ENCODE measurements around the gene TANC1. TPM values are rescaled to one million over a fixed set of nuclear protein-coding genes. Genes with fewer than 3 reads are reported as not detected.

The TANC1 gene
- total and polyA plus RNA-seq, 2 experiments from 2014 or later = 2.8 to 9.5 TPM

DNA sequence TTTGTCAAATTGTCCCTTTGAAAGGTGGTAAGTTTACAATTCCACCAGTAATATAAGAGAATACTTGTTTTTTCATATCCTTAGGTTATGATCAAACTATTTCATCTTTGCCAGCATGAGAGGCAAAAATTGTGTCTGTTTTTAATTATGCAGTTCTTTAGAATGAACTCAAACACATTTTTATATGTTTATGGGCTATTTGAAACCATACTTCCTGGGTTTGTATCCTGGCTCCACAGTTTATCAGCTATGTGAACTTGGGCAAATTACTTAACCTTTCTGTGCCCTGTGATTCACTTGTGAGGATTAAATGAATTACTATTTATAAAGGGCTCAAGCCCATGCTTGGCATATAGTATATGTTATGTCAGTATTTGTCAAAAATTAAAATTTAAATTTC is 109.4 kb downstream of the TANC1 start:
- Histone ChIP-seq H3K4me1 (ENCODE audit: insufficient read depth) (no peaks in the 10 kb centered on the region), H3F3A (replicated peaks; ENCODE audit: low read depth) (no peaks in the 10 kb centered on the region), H3K4me2 (no peak overlapping the region), H3K4me3 (no peak overlapping the region), H4K20me1 (replicated peaks; ENCODE audit: insufficient read depth) (0 out of 2 replicates have a peak, but pooled peaks cover 5% of the 10 kb centered on the region), H3K9me2 (ENCODE audit: insufficient read depth) (no peaks in the 10 kb centered on the region), H2AFZ (no peak overlapping the region), H3K27ac (ENCODE audit: low read depth) (no peak overlapping the region), H3K79me2 (replicated peaks; ENCODE audit: insufficient read depth) (no peaks in the 10 kb centered on the region), H3K27me3 (ENCODE audit: insufficient read depth) (no peaks in the 10 kb centered on the region), H3K36me3 (ENCODE audit: insufficient read depth) (no peaks in the 10 kb centered on the region)
- ATAC-seq (no peak), DNase-seq (ENCODE audit: low spot score) (no peak)
- Mint-ChIP-seq H3K36me3 (ENCODE audit: low read depth) (no peaks in the 10 kb centered on the region), H3K4me1 (peaks cover 3% of the 10 kb centered on the region; the same call in 2 of the 3 replicates), H3K27ac (no peak overlapping the region), H3K9me3 (no peaks in the 10 kb centered on the region), H3K4me3 (no peak overlapping the region), H3K27me3 (ENCODE audit: insufficient read depth, low read depth, poor library complexity) (no peaks in the 10 kb centered on the region)
- TF ChIP-seq EZH2 (IDR thresholded peaks at IDR 0.05; ENCODE audit: low read depth, unreplicated experiment) (no peak), JUNB (IDR thresholded peaks at IDR 0.05; ENCODE audit: unreplicated experiment) (no peak), STAT1 (IDR thresholded peaks at IDR 0.05; ENCODE audit: unreplicated experiment) (no peak), POLR2AphosphoS5 (IDR thresholded peaks at IDR 0.05; ENCODE audit: low read depth) (no peak)
- TF ChIP-seq, protein P1, sequence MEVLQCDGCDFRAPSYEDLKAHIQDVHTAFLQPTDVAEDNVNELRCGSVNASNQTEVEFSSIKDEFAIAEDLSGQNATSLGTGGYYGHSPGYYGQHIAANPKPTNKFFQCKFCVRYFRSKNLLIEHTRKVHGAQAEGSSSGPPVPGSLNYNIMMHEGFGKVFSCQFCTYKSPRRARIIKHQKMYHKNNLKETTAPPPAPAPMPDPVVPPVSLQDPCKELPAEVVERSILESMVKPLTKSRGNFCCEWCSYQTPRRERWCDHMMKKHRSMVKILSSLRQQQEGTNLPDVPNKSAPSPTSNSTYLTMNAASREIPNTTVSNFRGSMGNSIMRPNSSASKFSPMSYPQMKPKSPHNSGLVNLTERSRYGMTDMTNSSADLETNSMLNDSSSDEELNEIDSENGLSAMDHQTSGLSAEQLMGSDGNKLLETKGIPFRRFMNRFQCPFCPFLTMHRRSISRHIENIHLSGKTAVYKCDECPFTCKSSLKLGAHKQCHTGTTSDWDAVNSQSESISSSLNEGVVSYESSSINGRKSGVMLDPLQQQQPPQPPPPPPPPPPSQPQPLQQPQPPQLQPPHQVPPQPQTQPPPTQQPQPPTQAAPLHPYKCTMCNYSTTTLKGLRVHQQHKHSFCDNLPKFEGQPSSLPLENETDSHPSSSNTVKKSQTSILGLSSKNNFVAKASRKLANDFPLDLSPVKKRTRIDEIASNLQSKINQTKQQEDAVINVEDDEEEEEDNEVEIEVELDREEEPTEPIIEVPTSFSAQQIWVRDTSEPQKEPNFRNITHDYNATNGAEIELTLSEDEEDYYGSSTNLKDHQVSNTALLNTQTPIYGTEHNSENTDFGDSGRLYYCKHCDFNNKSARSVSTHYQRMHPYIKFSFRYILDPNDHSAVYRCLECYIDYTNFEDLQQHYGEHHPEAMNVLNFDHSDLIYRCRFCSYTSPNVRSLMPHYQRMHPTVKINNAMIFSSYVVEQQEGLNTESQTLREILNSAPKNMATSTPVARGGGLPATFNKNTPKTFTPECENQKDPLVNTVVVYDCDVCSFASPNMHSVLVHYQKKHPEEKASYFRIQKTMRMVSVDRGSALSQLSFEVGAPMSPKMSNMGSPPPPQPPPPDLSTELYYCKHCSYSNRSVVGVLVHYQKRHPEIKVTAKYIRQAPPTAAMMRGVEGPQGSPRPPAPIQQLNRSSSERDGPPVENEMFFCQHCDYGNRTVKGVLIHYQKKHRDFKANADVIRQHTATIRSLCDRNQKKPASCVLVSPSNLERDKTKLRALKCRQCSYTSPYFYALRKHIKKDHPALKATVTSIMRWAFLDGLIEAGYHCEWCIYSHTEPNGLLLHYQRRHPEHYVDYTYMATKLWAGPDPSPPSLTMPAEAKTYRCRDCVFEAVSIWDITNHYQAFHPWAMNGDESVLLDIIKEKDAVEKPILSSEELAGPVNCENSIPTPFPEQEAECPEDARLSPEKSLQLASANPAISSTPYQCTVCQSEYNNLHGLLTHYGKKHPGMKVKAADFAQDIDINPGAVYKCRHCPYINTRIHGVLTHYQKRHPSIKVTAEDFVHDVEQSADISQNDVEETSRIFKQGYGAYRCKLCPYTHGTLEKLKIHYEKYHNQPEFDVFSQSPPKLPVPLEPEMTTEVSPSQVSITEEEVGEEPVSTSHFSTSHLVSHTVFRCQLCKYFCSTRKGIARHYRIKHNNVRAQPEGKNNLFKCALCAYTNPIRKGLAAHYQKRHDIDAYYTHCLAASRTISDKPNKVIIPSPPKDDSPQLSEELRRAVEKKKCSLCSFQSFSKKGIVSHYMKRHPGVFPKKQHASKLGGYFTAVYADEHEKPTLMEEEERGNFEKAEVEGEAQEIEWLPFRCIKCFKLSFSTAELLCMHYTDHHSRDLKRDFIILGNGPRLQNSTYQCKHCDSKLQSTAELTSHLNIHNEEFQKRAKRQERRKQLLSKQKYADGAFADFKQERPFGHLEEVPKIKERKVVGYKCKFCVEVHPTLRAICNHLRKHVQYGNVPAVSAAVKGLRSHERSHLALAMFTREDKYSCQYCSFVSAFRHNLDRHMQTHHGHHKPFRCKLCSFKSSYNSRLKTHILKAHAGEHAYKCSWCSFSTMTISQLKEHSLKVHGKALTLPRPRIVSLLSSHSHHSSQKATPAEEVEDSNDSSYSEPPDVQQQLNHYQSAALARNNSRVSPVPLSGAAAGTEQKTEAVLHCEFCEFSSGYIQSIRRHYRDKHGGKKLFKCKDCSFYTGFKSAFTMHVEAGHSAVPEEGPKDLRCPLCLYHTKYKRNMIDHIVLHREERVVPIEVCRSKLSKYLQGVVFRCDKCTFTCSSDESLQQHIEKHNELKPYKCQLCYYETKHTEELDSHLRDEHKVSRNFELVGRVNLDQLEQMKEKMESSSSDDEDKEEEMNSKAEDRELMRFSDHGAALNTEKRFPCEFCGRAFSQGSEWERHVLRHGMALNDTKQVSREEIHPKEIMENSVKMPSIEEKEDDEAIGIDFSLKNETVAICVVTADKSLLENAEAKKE (CRISPR knock-in tag; IDR thresholded peaks at IDR 0.05) = no peak

DNA sequence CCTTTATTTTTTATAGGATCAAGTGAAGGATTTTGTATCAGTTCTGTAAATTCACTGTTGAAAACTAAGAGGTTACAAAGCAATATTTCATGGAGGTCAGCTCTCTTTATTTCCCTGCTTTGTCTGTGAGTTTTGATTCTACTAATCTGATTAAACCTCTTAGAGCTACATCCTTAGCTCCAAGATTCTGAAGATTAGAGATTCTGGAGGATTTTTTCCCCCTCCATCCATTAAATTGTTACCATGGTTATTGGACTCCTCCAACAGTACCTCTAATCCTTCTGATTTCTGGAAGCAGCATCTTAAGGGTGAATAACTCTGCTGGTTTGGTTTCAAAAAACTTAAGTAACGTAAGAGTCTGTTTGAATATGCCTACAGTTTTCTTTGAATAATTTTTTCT is 110.0 kb downstream of the TANC1 start:
- no peaks in the 10 kb centered on the region for H3K27me3 ChIP-seq (ENCODE audit: insufficient read depth)
- peaks cover 3% of the 10 kb centered on the region; the same call in 2 of the 3 replicates for H3K4me1 Mint-ChIP-seq
- no peaks in the 10 kb centered on the region for H3K4me1 ChIP-seq (ENCODE audit: insufficient read depth)
- ATAC-seq = no peak
- no peaks in the 10 kb centered on the region for H3K36me3 Mint-ChIP-seq (ENCODE audit: low read depth)
- TF ChIP-seq EZH2phosphoT487 (IDR thresholded peaks at IDR 0.05; ENCODE audit: unreplicated experiment) = no peak
- no peak for TF ChIP-seq JUNB (IDR thresholded peaks at IDR 0.05; ENCODE audit: unreplicated experiment)
- no peak for TF ChIP-seq NANOG (IDR thresholded peaks at IDR 0.05; ENCODE audit: borderline replicate concordance)
- TF ChIP-seq, protein P2, sequence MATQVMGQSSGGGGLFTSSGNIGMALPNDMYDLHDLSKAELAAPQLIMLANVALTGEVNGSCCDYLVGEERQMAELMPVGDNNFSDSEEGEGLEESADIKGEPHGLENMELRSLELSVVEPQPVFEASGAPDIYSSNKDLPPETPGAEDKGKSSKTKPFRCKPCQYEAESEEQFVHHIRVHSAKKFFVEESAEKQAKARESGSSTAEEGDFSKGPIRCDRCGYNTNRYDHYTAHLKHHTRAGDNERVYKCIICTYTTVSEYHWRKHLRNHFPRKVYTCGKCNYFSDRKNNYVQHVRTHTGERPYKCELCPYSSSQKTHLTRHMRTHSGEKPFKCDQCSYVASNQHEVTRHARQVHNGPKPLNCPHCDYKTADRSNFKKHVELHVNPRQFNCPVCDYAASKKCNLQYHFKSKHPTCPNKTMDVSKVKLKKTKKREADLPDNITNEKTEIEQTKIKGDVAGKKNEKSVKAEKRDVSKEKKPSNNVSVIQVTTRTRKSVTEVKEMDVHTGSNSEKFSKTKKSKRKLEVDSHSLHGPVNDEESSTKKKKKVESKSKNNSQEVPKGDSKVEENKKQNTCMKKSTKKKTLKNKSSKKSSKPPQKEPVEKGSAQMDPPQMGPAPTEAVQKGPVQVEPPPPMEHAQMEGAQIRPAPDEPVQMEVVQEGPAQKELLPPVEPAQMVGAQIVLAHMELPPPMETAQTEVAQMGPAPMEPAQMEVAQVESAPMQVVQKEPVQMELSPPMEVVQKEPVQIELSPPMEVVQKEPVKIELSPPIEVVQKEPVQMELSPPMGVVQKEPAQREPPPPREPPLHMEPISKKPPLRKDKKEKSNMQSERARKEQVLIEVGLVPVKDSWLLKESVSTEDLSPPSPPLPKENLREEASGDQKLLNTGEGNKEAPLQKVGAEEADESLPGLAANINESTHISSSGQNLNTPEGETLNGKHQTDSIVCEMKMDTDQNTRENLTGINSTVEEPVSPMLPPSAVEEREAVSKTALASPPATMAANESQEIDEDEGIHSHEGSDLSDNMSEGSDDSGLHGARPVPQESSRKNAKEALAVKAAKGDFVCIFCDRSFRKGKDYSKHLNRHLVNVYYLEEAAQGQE (IDR thresholded peaks at IDR 0.05; ENCODE audit: unreplicated experiment) = no peak
- no peak for TF ChIP-seq CREB1 (CRISPR knock-in tag; IDR thresholded peaks at IDR 0.05; ENCODE audit: low read depth)
- TF ChIP-seq ZNF331 (CRISPR knock-in tag; IDR thresholded peaks at IDR 0.05; ENCODE audit: low read depth) = no peak
- TF ChIP-seq STAT1 (IDR thresholded peaks at IDR 0.05; ENCODE audit: unreplicated experiment) = no peak
- TF ChIP-seq, protein P3, sequence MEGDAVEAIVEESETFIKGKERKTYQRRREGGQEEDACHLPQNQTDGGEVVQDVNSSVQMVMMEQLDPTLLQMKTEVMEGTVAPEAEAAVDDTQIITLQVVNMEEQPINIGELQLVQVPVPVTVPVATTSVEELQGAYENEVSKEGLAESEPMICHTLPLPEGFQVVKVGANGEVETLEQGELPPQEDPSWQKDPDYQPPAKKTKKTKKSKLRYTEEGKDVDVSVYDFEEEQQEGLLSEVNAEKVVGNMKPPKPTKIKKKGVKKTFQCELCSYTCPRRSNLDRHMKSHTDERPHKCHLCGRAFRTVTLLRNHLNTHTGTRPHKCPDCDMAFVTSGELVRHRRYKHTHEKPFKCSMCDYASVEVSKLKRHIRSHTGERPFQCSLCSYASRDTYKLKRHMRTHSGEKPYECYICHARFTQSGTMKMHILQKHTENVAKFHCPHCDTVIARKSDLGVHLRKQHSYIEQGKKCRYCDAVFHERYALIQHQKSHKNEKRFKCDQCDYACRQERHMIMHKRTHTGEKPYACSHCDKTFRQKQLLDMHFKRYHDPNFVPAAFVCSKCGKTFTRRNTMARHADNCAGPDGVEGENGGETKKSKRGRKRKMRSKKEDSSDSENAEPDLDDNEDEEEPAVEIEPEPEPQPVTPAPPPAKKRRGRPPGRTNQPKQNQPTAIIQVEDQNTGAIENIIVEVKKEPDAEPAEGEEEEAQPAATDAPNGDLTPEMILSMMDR (conservative IDR thresholded peaks at IDR 0.05; ENCODE audit: low read depth in 2 of 2) = no peak
- TF ChIP-seq EZH2 (IDR thresholded peaks at IDR 0.05; ENCODE audit: low read depth, unreplicated experiment) = no peak
- H3K79me2 ChIP-seq (replicated peaks; ENCODE audit: insufficient read depth) = no peaks in the 10 kb centered on the region
- no peaks in the 10 kb centered on the region for H3K36me3 ChIP-seq (ENCODE audit: insufficient read depth)
- H3K9me3 Mint-ChIP-seq = no peaks in the 10 kb centered on the region
- H3K27ac Mint-ChIP-seq = no peak overlapping the region
- H3F3A ChIP-seq (replicated peaks; ENCODE audit: low read depth) = no peaks in the 10 kb centered on the region
- no peak overlapping the region for H3K27ac ChIP-seq (ENCODE audit: low read depth)
- no peak for DNase-seq (ENCODE audit: low spot score)
- H3K27me3 Mint-ChIP-seq (ENCODE audit: insufficient read depth, low read depth, poor library complexity) = no peaks in the 10 kb centered on the region
- H3K4me3 Mint-ChIP-seq = no peak overlapping the region
- H2AFZ ChIP-seq = no peak overlapping the region
- H3K4me3 ChIP-seq = no peak overlapping the region
- H3K4me2 ChIP-seq = no peak overlapping the region
- H3K9me2 ChIP-seq (ENCODE audit: insufficient read depth) = no peaks in the 10 kb centered on the region
- 0 out of 2 replicates have a peak, but pooled peaks cover 5% of the 10 kb centered on the region for H4K20me1 ChIP-seq (replicated peaks; ENCODE audit: insufficient read depth)
